ENCODE results near the gene ADSL. TPM values are rescaled to one million over a fixed set of nuclear protein-coding genes. Genes with fewer than 3 reads are reported as not detected.

ADSL gene
- total and polyA plus RNA-seq, 9 of the 15 experiments (the other 6 are each of a cell fraction or from before 2014, with no cell fraction given): 112 to 322 (median 146) TPM

DNA sequence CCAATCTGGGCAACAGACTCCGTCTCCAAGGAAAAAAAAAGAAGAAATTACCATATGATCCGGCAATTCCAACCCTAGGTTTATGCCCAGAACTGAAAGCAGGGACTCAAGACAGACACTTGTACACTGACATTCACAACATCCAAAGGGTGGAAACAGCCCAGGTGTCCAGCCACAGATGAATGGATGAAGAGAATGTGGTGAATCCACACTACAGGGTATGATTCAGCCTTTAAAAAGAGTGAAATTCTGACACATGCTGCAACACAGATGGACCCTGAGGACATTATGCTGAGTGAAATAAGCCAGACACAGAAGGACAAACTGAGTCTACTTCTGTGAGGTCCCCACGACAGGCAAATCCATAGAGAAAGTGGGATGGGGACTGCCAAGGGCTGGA lies 68.0 kb downstream of the ADSL start:
- BruUV-seq (replicated peaks): no TSS peak
- Histone ChIP-seq H3K9me3 (replicated peaks; ENCODE audit: control insufficient read depth, insufficient read depth, low read depth, low read length) (no peaks in the 10 kb centered on the region), H2AFZ (ENCODE audit: low read depth, low read length) (no peak overlapping the region), H3K4me3 (no peak overlapping the region), H4K20me1 (replicated peaks; ENCODE audit: control insufficient read depth, insufficient read depth, low read length) (no peaks in the 10 kb centered on the region), H3K4me2 (ENCODE audit: insufficient read depth, low read length) (no peak overlapping the region), H3K27me3 (ENCODE audit: control insufficient read depth in 2 of 2, insufficient read depth in 2 of 2, low read length in 2 of 2) (no peaks in the 10 kb centered on the region), H3K36me3 (ENCODE audit: control insufficient read depth, insufficient read depth, low read length) (peaks cover 34% of the 10 kb centered on the region; the same call in 2 of the 3 replicates), H3K9me1 (ENCODE audit: control insufficient read depth, insufficient read depth, low read length) (no peaks in the 10 kb centered on the region), H3K4me1 (replicated peaks in 1 of 2; ENCODE audit: control insufficient read depth in 2 of 2, insufficient read depth in 2 of 2, low read length in 2 of 2) (no peaks in the 10 kb centered on the region; a peak in 2 of 5 replicates), H3K79me2 (ENCODE audit: control insufficient read depth, insufficient read depth, low read length) (no peaks in the 10 kb centered on the region), H3K9ac (ENCODE audit: insufficient read depth in 1 of 2, low read depth in 2 of 2, low read length in 2 of 2) (no peak overlapping the region), H3K27ac (ENCODE audit: extremely low read depth, low read depth, low read length) (no peak overlapping the region)
- TF ChIP-seq TGIF2 (CRISPR knock-in tag; IDR thresholded peaks at IDR 0.05): no peak
- no peak for TF ChIP-seq DDX20 (tag; IDR thresholded peaks at IDR 0.05; ENCODE audit: low read depth)
- TF ChIP-seq, protein P1, sequence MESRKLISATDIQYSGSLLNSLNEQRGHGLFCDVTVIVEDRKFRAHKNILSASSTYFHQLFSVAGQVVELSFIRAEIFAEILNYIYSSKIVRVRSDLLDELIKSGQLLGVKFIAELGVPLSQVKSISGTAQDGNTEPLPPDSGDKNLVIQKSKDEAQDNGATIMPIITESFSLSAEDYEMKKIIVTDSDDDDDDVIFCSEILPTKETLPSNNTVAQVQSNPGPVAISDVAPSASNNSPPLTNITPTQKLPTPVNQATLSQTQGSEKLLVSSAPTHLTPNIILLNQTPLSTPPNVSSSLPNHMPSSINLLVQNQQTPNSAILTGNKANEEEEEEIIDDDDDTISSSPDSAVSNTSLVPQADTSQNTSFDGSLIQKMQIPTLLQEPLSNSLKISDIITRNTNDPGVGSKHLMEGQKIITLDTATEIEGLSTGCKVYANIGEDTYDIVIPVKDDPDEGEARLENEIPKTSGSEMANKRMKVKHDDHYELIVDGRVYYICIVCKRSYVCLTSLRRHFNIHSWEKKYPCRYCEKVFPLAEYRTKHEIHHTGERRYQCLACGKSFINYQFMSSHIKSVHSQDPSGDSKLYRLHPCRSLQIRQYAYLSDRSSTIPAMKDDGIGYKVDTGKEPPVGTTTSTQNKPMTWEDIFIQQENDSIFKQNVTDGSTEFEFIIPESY (CRISPR knock-in tag; IDR thresholded peaks at IDR 0.05): no peak
- no peak for TF ChIP-seq CBX1 (IDR thresholded peaks at IDR 0.05; ENCODE audit: low read depth)
- TF ChIP-seq CAMTA2 (CRISPR knock-in tag; conservative IDR thresholded peaks at IDR 0.05): no peak
- TF ChIP-seq BHLHE40 (IDR thresholded peaks at IDR 0.05; ENCODE audit: low read length): no peak
- no peak for TF ChIP-seq POLR2G (IDR thresholded peaks at IDR 0.05; ENCODE audit: low read depth, low read length)
- no peak for TF ChIP-seq PTBP1 (IDR thresholded peaks at IDR 0.05; ENCODE audit: low read depth, low read length)
- no peak for TF ChIP-seq BCL6 (CRISPR knock-in tag; IDR thresholded peaks at IDR 0.05)
- no peak for TF ChIP-seq CCAR2 (IDR thresholded peaks at IDR 0.05; ENCODE audit: low read depth, low read length)
- FAIRE-seq (no peak), DNase-seq (ENCODE audit: extremely low read depth in 1 of 4, low spot score in 3 of 4) (no peak), ATAC-seq (no peak)
- in situ Hi-C loops (cut with MboI): no loop called here
- ChIA-PET POLR2A (no interaction called here), CTCF (ENCODE audit: low intra/inter-chr PET ratio) (no interaction called here)
- intact Hi-C loops (cut with micrococcal nuclease): no loop called here
- WGBS (ENCODE audit: insufficient coverage, low coverage, missing lambda C conversion rate): 70% methylated on average over 3 of the region's 3 CpGs

Data from K562 (cell line).